Suprapubic skin (tissue), 4 donors: Measurements from ENCODE around the gene CUTA.

Experiments used
- CTCF ChIP-seq, 2 donors: fragments of 200-600 bp in 1 of 2; fragments of 450-650 bp in 1 of 2; sonication (generic) in 1 of 2; IDR thresholded peaks; one replicate each; pipeline ENCODE4 v1.5.1; 2016 to 2019; ENCODE audit warnings: antibody characterized with exemption in 2 of 2, mild to moderate bottlenecking in 1 of 2, moderate library complexity in 1 of 2
- POLR2A ChIP-seq, 2 donors: fragments of 450-650 bp; IDR thresholded peaks; one replicate each; pipeline ENCODE4 v1.6.1; 2017; ENCODE audit warnings: antibody characterized with exemption in 2 of 2, mild to moderate bottlenecking in 2 of 2, moderate library complexity in 2 of 2
- POLR2AphosphoS5 ChIP-seq, 3 donors: sonication (generic); formaldehyde crosslinking; IDR thresholded peaks; one replicate each; pipeline ENCODE4 v1.6.1; 2017; ENCODE audit warnings: antibody characterized with exemption in 3 of 3

- TF ChIP-seq CTCF (IDR thresholded peaks at IDR 0.05) (peak in 1 of 2 donors; percentile 34), POLR2A (IDR thresholded peaks at IDR 0.05) (no peak), POLR2AphosphoS5 (IDR thresholded peaks at IDR 0.05) (no peak)
Observed at GRCh38 chr6:33384581-33385020, 33.3 kb downstream of the CUTA start.
